22Rv1 (cell line): ENCODE data around the gene FASTKD1.

Source experiments
- CTCF ChIP-seq: fragments of 450-650 bp; IDR thresholded peaks from 2 replicates; pipeline ENCODE4 v1.5.1; 2017; ENCODE audit warnings: mild to moderate bottlenecking
- ZFX ChIP-seq: fragments of 450-650 bp; IDR thresholded peaks from 2 replicates; pipeline ENCODE4 v1.6.1; 2017; ENCODE audit warnings: antibody characterized with exemption, borderline replicate concordance

GRCh38 chr2:169585673-169586072 is 12.0 kb upstream of the FASTKD1 start:
- TF ChIP-seq CTCF (no peak), ZFX (no peak)
